NCI-H2171 (cell line): ENCODE results near the gene SAC3D1.

ENCODE experiments used
- DNase-seq: peaks from one replicate; lab custom pipeline; 2025; lab: John Stamatoyannopoulos, UW

SAC3D1 gene

GRCh38 chr11:65090628-65091027, 49.6 kb downstream of the SAC3D1 start:
- DNase-seq = no peak
